ENCODE measurements around the gene ALX3. TPM values are rescaled to one million over a fixed set of nuclear protein-coding genes. Genes with fewer than 3 reads are reported as not detected.
"Not testable (repeated sequence)": the region's sequence is repeated elsewhere in the genome, so short reads cannot be mapped to it uniquely, and the experiment has no call there.

ALX3 gene
- polyA plus RNA-seq, 3 donors = not detected

DNA sequence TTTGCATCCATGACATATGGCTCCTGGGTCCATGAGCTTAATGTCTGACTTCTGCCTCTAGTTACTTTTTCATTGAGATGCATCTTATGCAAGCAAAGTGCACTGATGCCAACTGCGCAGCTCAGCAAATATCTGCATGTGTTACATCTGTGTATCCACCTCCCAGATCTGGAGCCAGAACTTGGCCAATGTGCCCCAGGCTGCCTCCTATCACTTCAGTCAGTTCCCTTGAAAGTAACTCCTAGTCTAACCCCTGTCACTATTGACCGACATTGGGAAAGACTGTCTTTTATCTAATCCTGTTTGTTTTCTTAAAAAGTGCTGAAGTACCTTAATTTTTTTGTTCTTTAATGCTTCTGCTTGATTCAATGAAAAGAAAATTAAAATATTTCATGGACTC is 22.5 kb upstream of the ALX3 start:
- no peak for DNase-seq (ENCODE audit: extremely low read depth in 1 of 11, low read depth in 9 of 11, low spot score in 4 of 11)

DNA sequence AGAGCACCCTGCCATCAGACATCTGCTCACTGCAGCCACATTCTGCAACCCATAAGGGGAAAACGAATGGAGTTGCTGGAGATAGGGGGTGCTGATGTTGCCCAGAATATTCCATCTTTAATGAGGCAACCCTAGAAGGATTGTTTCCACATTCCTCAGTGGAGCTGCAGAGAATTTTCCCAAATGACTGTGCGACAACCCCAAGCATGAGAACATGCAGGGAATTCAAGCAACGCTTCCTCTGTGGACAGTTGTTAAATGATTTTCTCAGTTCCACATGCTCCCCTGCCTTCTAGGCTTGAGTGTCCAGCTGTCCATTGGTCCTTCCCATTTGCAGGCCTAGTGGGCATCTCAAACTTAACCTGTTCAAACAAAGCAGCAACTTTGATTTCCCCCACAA is 21.3 kb upstream of the ALX3 start:
- no peak for DNase-seq (ENCODE audit: extremely low read depth in 1 of 11, low read depth in 9 of 11, low spot score in 4 of 11)

DNA sequence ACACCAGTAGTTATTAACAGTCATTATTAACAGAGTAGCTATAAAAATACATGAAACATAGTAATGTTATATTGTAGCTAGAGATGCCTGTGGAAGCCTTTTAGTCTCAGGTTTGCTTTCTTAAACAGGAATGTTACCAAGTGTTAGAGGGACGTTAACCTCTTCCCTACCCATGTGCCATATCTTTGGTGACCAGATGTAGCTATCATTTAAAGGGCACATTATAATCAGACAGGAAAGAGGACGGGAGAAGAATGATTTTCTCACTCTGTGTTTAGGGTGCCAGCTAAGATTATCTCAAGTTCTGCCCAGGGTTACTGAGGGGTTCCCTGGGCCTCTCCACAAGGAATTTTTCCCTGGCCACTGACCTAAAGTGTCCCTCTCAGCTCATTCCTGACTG is 20.9 kb upstream of the ALX3 start:
- DNase-seq (ENCODE audit: extremely low read depth in 1 of 11, low read depth in 9 of 11, low spot score in 4 of 11) = no peak

DNA sequence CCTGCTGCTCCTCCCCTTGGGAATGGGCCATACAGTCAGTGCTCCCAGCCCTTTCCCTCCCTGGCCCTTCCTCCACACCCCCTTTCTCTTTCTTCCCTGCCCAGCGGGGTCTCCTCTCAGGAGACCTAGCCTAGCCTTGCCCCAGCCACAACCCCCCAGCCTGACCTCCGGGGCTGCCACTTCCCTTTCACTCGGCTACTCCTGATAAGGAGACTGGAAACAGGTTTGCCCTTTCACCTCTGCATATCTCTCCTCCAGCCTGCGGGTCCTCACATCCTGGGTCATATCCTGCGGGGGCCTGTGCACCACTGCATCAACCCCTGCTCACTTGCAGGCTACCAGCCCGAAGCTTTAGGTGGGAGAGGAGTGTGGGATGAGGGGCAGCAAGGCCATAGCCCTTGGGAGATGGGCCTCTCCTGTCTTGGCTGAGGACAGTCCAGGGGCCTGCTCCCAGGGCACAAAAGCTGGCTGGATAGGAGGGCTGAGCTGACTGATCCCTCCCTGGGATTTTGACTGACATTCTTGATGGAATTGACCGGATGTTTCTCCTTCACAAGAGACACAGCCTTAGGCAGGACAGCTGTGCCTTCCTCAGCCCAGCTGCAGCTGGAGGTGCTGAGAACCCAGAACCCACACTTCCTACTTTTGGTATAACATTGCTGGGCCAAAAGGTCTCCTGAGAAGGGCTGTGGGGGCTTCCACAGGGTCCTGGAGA is 19.2 kb upstream of the ALX3 start:
- DNase-seq (ENCODE audit: extremely low read depth in 1 of 11, low read depth in 9 of 11, low spot score in 4 of 11) = no peak

DNA sequence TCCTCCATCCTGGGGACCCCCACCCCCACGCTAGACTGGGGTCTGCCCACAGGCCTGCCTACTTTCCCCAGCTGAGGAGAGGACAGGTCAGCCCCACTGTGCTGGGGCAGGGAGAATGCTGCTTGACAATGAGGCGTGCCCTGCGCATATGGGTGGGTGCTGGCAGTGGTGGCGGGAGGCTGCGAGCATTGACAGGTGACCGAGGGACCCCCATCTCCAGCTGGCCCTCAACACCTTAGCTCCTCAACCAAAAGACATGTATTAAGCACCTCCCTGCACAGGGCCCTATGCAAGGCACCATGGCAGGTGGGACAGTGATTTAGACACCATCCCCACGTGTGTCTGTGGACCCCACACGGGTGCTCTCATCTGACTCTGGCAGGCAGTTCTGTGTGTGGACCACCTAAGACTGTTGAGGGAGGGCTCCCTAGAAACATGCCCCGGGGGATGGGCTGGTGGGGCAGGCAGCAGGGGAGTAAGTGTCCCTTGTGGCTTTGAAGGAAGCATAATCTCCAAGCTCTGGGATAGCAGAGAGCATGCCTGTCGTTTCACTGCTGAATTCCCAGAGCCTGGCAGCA is 18.4 kb upstream of the ALX3 start:
- DNase-seq (ENCODE audit: extremely low read depth in 1 of 11, low read depth in 9 of 11, low spot score in 4 of 11) = no peak

DNA sequence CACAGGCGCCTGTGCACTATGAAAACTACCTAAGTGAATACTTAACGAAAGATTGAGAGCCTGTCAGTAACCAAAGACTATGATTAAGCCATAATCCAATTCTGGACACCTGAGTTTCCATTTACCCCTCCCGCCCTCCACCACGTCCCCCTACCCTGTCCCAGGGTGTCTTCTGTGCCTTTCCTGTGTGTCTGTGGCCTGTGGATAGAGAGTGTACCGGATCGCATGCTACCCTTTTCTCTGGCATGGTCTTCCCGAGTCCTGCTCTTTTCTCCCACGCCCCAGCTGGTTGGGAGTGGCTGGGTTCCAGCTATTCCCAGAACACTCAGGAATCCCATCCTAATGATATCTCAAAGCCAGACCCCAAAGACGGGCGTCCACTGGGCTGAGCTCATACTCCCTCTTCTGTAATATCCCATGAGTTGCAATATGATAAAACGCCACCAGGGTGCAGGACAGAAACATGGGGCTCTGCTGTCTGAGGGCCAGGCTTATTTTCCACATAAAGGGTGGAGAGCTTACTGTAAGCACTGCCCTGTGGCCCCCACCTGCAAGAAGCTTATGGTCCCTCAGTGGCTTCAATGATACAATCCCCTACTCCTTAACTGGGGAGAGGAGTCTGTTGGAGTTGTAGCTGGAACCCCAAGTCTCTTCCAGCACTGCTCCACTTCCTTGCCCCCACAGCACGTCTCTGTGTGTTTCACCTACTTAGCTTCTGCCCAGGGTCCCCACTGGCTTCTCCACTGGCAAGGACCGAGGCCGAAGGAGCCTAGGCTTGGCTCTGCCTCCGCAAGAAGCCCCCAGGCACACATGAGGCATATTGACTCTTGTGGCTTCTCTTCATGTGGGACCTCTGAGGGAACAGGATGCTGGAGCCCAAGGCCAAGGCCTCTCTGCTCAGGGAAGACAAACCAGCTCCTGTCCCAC is 17.6 kb upstream of the ALX3 start:
- DNase-seq (ENCODE audit: extremely low read depth in 1 of 11, low read depth in 9 of 11, low spot score in 4 of 11) = peak in 1 of 11 donors; percentile 43

DNA sequence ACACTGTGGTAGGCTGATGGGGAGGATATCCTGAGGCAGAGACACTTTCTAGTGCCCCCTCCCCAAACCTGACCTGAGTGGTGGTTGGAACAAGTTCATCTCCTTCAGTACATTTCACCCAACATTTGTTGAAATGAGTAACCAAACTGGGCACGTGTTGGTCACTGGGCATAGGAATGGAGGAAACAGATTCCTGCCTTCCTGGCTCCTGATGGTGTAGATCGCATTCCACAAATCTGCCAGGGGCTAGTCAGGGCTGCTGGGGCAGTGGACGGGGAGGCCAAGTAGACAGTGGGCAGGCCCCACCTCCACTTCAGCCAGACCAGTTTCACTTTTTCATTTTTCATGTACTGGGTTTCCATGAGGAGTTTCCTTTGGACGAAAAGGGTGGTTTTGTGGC is 16.5 kb upstream of the ALX3 start:
- no peak for DNase-seq (ENCODE audit: extremely low read depth in 1 of 11, low read depth in 9 of 11, low spot score in 4 of 11)

DNA sequence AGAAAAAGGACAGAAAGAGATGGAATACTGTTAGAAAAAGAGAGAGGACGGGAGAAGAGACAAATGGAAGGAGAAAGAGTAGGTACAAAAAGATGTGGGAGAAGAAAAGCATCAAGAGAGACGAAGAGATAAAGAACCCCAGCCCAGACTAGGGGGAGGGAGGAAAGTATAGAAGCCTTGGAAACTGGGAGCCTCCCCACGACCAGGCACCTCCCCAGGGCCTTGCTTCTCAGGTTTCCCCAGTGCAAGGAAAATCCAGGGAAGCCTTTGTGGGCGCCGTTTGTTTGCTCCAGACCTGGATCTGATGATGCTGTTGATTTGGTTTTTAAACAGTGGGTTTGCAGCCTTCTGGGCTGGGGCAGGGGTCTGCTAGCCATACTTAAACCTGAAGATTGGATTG is 15.2 kb upstream of the ALX3 start:
- DNase-seq (ENCODE audit: extremely low read depth in 1 of 11, low read depth in 9 of 11, low spot score in 4 of 11) = no peak

DNA sequence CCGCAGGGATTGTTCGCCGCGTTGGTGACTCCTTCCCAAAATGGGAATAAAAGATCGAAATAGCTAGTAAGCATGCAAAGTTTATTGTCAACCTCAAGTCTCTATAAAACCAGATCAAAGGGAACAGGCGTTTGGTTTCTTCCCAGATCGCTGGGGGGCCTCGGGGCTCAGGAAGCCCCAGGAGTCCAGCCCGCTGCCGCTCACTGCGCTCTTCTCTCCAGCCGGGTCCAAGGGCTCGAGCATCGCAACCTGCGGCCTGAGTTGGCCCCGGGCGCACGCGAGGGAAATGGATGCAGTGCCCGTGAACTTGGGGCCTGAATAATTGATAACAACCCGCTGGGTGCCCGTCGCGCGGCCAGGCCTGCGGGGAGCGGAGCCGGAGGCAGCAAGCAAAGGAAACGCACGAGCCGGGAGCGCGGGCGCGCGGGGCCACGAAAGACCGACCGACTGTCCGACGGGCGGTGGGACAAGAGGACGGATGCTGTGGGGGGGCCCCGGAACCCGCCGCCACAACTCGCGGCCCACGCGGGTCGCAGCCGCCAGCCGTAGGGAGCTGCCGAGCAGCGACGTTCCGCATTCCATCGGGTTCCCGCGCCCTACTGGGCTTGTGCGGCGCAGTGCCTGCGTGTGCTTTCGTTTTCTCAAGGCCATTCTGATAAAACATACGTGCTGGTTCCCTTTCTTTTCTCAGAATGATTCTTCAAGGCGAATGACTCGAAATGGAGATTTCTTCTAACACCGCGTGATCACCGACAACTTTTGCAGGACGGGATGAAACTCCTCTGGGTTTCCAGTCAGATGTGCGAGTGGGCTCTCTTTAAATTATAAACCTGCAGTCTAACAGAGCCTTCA is 14.0 kb upstream of the ALX3 start:
- DNase-seq (ENCODE audit: extremely low read depth in 1 of 11, low read depth in 9 of 11, low spot score in 4 of 11) = no peak

DNA sequence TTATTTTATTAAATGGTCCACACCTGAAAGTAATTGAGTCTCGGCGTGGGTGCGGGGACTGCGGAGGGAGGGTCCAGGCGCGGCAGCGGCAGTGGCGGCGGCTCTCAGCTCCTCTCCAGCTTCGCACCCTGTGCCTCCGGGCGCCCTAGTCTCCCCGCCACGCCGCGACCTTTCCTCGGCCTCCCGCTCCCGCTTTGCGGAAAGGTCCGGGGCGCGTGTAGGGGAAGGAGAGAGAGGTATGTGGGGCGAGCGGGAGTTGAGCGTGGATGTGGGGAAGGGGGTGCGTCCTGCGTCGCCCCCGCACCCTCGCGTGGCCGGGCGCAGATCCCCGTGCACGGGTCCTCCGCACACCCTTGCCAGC is 13.4 kb upstream of the ALX3 start:
- DNase-seq (ENCODE audit: extremely low read depth in 1 of 11, low read depth in 9 of 11, low spot score in 4 of 11) = no peak

DNA sequence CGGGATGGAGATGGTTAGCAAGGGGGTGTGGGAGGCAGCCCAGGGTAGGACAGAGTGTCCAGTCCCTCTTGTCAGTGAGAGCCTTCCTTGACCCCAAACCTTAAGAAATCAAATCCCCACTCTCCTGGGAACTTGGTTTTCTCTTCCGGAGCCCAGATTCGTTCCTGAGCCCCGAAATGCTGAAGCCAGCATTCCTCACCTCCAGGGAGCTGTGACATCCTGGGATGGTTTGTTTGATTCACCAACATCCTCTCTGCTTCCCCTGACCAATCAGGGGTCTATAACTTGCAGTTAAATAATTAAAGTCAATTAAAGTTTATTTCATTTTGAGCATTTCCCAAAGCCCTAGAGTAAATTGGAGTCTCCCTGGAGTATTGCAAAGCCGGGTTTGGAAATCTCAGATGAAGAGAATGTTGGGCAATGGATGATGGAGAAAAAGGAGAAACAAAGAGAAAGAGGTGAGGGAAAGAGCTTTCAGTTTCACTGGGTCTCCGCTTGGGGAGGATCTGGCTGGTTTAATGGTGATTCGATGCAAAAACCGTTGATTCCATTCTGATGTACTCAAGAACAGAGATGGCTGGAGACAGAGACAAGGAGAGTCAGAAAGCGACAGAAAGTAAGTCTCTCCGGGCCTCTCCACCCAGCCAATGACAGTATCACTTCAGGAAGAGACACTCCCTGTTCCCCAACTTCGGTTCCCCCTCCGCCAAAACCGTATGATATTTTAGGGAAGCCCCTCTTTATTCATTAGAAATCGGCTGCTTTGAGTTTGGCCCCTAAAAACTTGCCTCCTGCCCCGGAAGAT is 12.8 kb upstream of the ALX3 start:
- DNase-seq (ENCODE audit: extremely low read depth in 1 of 11, low read depth in 9 of 11, low spot score in 4 of 11) = no peak

DNA sequence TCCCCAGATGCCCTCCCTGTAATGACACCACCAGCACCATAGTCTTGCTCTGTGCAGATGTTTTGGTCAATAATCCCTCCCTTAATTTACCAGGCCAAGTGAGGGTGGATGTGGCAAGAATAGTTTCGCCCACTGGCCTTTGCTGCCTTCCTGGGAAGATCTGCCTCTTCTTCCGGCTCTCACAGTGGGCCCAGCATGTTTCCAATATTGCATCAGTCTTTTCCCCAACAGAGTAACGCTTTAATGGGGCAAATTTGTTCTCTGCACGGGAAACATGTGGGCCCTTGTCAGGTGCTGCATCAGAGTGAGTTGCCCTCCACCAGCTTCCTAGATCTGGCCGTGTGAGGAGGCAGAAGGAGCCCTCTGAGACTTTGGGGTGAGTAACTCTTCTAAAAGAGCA is 12.0 kb upstream of the ALX3 start:
- no peak for DNase-seq (ENCODE audit: extremely low read depth in 1 of 11, low read depth in 9 of 11, low spot score in 4 of 11)

DNA sequence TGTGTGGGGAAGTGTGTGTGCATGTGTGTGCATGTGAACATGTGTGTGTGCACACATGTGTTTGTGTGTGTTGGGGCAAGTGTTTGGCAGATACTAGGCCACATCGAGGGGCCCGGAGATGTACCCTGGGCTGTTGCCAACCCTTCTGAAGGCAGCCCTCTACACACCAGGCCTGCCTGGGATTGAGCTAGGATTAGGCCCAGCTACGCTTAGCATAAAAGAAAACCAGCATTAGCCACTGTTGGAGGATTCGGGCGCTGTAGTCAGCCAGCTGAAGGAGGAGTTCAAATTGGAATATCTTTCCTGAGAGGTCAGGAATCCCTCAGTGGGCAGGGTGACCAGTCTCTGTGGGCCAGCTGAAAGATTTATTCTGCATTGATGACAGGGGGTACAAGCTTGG is 10.6 kb upstream of the ALX3 start:
- DNase-seq (ENCODE audit: extremely low read depth in 1 of 11, low read depth in 9 of 11, low spot score in 4 of 11) = no peak

DNA sequence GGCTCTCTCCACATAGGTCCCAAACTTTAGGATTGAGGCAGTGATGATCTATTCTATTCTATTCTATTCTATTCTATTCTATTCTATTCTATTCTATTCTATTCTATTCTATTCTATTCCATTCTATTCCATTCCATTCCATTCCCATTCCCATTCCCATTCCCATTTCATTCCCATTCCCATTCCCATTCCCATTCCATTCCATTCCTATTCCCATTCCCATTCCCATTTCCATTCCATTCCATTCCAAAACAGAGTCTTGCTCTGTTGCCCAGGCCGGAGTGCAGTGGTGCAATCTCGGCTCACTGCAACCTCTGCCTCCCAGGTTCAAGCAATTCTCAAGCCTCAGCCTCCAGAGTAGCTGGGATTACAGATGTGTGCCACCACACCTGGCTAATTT is 9.5 kb upstream of the ALX3 start:
- not testable (repeated sequence) for DNase-seq (ENCODE audit: extremely low read depth in 1 of 11, low read depth in 9 of 11, low spot score in 4 of 11)

DNA sequence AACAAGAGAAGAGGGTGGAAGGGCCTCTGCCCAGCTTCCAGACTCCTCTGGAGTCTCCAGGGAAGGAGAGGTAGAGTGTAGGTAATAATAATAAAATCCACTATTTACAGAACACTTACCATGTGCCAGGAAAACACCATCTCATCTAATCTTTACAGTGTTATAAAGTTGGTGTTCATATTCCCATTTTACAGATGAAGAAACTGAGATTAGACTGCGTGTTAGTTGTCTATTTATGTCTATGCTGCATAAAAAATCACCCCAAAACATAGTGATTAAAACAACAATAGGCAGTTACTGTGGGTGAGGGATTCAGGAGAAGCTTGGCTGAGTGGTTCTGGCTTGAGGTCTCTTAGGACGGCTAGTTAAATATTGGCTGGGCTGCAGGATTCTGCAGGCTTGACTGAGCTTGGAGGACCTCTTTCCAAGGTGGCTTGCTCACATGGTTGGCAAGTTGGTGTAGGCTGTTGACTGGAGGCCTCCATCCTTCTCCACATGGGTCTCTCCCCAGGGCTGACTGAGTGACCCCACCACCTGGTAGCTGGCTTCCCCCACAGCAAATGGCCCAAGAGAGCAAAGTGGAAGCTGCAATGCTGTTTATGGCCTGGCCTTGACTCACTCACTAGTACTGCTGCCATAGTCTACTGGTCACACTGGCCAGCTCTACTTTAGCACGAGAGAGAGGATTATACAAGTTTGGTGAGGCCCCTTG is 6.5 kb upstream of the ALX3 start:
- DNase-seq (ENCODE audit: extremely low read depth in 1 of 11, low read depth in 9 of 11, low spot score in 4 of 11) = no peak

DNA sequence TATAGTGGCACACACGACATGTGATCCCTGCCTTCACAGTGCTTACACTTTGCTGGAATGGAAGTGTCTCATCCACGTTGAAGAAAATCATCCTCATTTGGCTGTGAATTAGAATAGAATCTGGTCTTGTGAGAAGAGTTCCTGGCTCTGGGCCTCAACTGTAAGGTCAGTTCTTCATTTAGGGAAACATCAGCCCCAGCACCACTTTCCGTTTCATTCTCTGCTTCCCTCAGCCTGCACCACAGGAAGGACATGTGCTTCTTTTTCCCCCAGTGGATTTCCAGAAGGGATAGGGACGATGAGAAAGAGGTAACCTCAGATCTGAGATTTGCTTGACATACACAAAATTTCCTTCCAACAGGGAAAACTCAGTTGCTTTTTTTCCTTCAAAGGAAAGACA is 3.7 kb upstream of the ALX3 start:
- DNase-seq (ENCODE audit: extremely low read depth in 1 of 11, low read depth in 9 of 11, low spot score in 4 of 11) = no peak

DNA sequence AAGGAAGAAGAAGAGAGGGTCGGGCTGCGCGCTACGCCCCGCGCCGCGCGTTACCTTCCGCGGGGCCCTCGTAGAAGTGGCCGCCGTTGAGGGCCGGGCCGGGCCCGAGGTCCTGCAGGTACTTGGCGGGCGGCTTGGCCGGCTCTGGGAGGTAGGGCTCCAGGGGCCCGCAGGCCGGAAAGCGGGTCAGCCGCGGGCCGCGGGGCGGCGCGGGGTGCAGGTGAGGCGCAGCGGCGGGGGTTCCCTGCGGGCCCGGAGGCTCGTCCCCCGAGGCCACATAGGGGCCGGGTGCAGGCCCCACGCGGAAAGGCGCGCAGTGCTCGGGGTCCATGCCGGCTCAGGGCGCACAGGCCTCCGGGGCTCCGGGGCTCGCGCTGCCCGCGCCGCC is 196 bp downstream of the ALX3 start:
- no peak for DNase-seq (ENCODE audit: extremely low read depth in 1 of 11, low read depth in 9 of 11, low spot score in 4 of 11)
